HL-60 (cell line): ENCODE results near the gene ZNF184.

Source experiments
- GABPA ChIP-seq: IDR thresholded peaks from 2 replicates; pipeline ENCODE4 v1.6.1; 2012; ENCODE audit warnings: low read depth
- POLR2AphosphoS5 ChIP-seq: IDR thresholded peaks from 2 replicates; pipeline ENCODE4 v1.6.1; 2012; ENCODE audit warnings: low read depth
- REST ChIP-seq: IDR thresholded peaks from 2 replicates; pipeline ENCODE4 v1.6.1; 2012; ENCODE audit warnings: low read depth; ENCODE audit not compliant: insufficient replicate concordance
- TF ChIP-seq, protein P1 (sequence below): IDR thresholded peaks from one replicate; pipeline ENCODE4 v1.5.1; 2011; ENCODE audit warnings: low read length, control low read depth, inconsistent platforms; ENCODE audit not compliant: insufficient read depth

DNA sequence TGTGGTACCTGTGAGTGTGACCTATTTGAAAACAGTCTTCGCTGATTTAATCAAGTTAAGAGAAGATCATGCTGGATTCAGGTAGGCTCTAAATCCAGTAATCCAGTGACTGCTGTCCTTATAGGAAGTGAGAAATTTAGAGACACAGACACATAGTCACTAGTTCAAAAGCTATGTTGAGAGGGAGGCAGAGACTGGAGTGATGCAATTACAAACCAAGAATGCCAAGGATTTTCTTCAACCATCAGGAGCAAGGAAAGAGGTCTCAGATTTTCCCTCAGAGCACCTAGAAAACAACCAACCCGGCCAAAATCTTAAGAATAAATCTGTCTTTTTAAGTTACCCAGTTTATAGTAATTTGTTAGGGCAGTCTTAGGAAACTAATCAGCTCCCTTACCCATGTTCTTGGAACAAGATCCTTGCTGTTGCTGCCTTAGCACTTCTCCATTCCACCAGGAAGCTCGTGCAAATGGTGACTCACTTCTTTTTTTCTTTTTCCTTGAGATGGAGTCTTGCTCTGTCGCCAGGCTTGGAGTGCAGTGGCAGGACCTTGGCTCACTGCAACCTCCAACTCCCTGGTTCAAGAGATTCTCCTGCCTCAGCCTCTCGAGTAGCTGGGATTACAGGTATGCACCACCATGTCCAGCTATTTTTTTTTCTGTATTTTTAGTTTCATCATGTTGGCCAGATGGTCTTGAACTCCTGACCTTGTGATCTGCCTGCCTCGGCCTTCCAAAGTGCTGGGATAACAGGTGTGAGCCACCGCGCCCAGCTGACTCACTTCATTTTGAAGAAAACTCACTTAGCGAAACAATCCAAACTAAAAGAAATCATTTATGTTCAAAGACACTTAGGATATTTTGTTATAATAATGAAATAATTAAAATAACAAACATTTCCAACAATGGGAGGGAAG, 34.4 kb upstream of the ZNF184 start:
- TF ChIP-seq, protein P1, sequence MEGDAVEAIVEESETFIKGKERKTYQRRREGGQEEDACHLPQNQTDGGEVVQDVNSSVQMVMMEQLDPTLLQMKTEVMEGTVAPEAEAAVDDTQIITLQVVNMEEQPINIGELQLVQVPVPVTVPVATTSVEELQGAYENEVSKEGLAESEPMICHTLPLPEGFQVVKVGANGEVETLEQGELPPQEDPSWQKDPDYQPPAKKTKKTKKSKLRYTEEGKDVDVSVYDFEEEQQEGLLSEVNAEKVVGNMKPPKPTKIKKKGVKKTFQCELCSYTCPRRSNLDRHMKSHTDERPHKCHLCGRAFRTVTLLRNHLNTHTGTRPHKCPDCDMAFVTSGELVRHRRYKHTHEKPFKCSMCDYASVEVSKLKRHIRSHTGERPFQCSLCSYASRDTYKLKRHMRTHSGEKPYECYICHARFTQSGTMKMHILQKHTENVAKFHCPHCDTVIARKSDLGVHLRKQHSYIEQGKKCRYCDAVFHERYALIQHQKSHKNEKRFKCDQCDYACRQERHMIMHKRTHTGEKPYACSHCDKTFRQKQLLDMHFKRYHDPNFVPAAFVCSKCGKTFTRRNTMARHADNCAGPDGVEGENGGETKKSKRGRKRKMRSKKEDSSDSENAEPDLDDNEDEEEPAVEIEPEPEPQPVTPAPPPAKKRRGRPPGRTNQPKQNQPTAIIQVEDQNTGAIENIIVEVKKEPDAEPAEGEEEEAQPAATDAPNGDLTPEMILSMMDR = no peak
- TF ChIP-seq GABPA = no peak
- no peak for TF ChIP-seq REST
- TF ChIP-seq POLR2AphosphoS5 = no peak
